GM19035 (cell line): ENCODE results near the gene STMN3.
"Not testable (repeated sequence)": the region's sequence is repeated elsewhere in the genome, so short reads cannot be mapped to it uniquely, and the experiment has no call there.

Experiments
- ATAC-seq: cut with Tn5 transposase; IDR thresholded peaks from one replicate; pipeline ENCODE4 v1.9.1; 2021; ENCODE audit not compliant: unreplicated experiment

Gene STMN3

GRCh38 chr20:63639093-63639975 is 13.9 kb downstream of the STMN3 start:
- no peak for ATAC-seq

GRCh38 chr20:63636752-63637628 is 16.2 kb downstream of the STMN3 start:
- no peak for ATAC-seq

GRCh38 chr20:63635431-63636141 is 17.6 kb downstream of the STMN3 start:
- peak; percentile 51 for ATAC-seq

- no peak for ATAC-seq
These were observed 19.5 kb downstream of the STMN3 start for GRCh38 chr20:63633732-63634131.

- ATAC-seq, result not testable (repeated sequence)
These were observed 21.8 kb downstream of the STMN3 start for GRCh38 chr20:63631426-63631825.

- not testable (repeated sequence) for ATAC-seq
These were observed 22.3 kb downstream of the STMN3 start for GRCh38 chr20:63630956-63631355.

- ATAC-seq, result no peak
These were observed 24.8 kb downstream of the STMN3 start for GRCh38 chr20:63628246-63628975.

GRCh38 chr20:63627751-63628245 is 25.4 kb downstream of the STMN3 start:
- no peak for ATAC-seq

GRCh38 chr20:63627129-63627750 is 26.0 kb downstream of the STMN3 start:
- peak; percentile 78 for ATAC-seq

- peak; percentile 50 for ATAC-seq
These were observed 26.6 kb downstream of the STMN3 start, which contains the start of gene GMEB2 for GRCh38 chr20:63626424-63627128. Gene GMEB2 (minus strand): TSS chr20:63627101. CDS start chr20:63619397, 7,704 bp downstream.

GRCh38 chr20:63625771-63626423 is 27.3 kb downstream of the STMN3 start:
- no peak for ATAC-seq

GRCh38 chr20:63624486-63624885 is 28.7 kb downstream of the STMN3 start:
- ATAC-seq, result no peak

- ATAC-seq, result no peak
These were observed 30.5 kb downstream of the STMN3 start for GRCh38 chr20:63622732-63623131.

GRCh38 chr20:63622096-63622495 is 31.1 kb downstream of the STMN3 start:
- no peak for ATAC-seq

- ATAC-seq, result no peak
These were observed 32.2 kb downstream of the STMN3 start for GRCh38 chr20:63620991-63621390.

GRCh38 chr20:63619505-63619904 is 33.7 kb downstream of the STMN3 start:
- ATAC-seq, result no peak

- no peak for ATAC-seq
These were observed 34.1 kb downstream of the STMN3 start for GRCh38 chr20:63619086-63619485.

GRCh38 chr20:63618291-63618980 is 34.8 kb downstream of the STMN3 start:
- ATAC-seq, result no peak
